HG03097 (cell line): ENCODE data around the gene PTGER2.

Experiments used
- ATAC-seq: cut with Tn5 transposase; IDR thresholded peaks from one replicate; pipeline ENCODE4 v1.9.1; 2021; ENCODE audit not compliant: unreplicated experiment, low FRiP score

PTGER2 gene

DNA sequence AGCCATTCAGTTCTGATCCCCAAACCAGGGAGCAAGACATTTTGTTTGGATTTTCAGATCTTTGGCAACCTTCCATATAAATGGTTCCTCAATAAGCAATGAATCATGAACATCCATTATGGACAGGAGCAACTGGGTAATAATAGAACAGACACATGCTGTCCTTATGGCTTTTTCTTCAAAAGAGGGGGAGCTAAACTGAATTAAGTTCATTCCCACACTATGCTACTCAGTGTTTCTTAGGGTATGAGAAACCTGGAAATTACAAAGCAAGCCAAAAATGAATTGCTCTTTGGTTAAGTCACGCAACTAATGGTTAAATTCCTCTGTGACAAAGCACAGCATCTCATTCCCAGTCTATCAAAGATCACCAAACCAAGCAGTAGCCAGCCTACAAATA is 51.0 kb downstream of the PTGER2 start:
- ATAC-seq: no peak

DNA sequence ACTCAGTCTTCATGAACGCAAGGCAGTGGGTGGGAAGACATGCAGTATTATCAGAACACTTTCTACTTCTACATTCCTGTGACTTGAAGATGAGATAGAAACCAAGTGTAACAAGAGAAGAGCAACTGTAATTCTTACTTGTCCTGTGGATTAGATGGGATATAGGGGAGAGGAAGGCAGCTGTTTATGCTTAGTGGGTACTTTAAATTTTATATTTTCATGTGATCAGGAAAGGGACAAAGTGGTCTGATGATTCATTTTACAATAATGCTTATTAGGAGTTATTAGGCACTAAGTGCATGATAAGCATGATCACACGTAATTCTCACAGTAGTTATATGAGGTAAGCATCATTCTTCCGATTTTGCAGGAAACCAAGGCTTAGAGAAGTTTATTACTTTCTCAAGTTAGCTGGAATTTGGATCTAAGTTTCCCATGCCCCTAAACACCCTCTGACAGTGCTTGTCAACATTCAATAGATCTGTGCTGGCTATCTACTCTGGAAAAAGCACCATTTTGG is 52.7 kb downstream of the PTGER2 start:
- no peak for ATAC-seq

DNA sequence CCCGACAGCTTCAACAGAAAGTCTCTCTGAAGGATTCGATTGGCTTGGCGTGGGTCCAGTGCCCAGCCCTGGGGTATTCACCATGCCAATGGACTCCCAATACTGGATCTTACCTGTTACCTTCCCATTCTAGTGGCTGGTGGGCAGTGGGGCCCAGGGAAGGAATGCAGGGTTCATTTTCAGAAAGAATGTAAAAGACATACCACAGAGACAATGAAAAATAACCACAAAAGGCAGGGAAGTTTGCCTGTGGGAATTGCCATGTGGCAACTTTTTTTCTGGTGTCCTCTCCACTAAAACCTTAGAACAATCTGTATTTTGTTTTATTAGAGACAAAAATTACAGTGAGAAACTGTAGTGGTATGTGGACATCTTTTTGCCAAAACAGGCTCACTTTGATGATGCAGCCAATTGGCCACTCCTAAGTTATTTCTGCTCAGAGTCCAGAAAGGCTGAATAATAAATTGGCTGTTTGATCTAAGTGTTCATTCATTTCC is 55.2 kb downstream of the PTGER2 start:
- ATAC-seq: no peak

DNA sequence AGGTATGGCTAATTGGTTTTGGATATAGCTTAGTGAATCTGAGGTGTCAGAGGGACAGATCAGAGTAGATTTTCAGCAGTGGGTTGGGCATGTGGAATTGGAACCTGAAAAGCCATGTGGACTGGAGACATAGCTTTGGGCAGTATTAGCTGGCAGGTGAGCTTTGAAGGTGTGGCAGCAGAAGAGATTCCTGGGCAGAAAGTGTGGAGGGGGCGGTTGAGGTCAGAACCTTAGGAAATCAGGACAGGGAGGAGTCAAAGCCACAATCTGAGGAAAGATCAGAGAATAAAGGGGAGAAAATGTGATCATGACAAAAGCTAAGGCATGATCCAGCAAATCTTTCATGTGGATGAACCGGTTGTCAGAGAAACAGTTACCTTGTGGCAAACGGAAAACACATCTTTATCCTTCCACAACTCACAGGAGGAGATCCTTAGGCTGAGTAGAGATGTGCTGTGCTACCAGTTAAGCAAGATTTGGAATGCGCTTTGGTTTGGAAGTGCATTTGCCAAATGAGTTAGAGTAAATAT is 56.4 kb downstream of the PTGER2 start:
- no peak for ATAC-seq

DNA sequence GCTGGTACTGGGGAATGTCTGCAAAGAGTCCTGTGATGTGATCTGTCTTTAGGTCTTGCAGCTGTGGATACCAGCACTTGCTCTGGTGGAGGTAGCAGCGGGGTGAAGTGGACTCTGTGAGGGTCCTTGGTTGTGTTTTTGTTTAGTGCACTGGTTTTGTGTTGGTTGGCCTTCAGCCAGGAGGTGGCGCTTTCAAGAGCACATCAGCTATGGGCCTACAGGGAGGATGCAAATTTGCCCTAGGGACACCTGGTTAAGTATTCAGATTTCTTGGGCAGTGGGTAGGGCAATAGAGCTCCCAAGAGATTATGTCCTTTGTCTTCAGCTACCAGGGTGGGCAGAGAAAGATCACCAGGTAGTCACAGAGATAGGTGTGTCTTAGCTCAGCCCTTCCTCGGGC is 63.8 kb downstream of the PTGER2 start:
- no peak for ATAC-seq
